NCI-H226 (cell line): ENCODE data around the gene MYO1E.
A peak's percentile ranks its signal among the peaks of the same experiment; 100 is the strongest.

Source experiments
- DNase-seq: peaks from one replicate; pipeline ENCODE4 v3.0.0-alpha.2; 2015

Gene MYO1E

GRCh38 chr15:59119625-59120024, 253.0 kb downstream of the MYO1E start:
- DNase-seq, result no peak

DNA sequence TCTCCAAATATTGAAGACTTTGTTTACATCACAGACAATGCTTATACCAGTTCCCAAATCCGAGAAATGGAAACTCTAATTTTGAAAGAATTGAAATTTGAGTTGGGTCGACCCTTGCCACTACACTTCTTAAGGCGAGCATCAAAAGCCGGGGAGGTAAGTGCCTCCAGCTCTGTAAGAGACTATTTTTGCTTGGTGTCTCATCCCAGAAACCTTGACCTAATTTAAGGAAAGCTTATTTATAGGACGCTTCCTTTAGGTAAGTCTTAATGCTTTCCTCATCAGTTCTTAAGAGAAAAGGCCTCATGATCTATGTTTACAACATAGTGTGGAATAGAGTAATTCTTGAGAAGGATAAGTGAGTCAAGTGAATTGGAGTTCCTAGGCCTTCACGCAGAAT, 255.9 kb downstream of the MYO1E start:
- DNase-seq, result no peak

GRCh38 chr15:59116141-59116540, 256.5 kb downstream of the MYO1E start:
- DNase-seq, result no peak

DNA sequence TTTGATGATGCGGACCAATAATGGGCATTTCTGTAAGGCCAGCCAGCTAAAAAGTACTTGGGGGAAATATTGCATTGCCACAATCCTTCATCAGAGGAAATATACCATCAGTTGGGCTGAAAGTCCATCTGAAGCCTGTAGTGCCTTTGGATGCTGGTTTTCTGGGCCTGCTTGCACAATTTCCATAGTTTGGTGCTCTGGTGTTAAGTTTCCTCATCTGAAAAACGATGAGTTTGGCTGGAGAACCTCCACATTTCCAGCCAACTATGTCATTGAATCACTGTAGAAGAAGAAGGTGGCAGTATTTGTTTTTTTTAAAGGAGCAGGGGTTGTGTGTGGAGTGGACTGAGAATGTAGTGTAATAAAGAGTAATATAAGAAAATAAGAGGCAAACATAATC, 257.6 kb downstream of the MYO1E start:
- DNase-seq, result no peak

- no peak for DNase-seq
These were observed 261.4 kb downstream of the MYO1E start for GRCh38 chr15:59111251-59111650.

DNA sequence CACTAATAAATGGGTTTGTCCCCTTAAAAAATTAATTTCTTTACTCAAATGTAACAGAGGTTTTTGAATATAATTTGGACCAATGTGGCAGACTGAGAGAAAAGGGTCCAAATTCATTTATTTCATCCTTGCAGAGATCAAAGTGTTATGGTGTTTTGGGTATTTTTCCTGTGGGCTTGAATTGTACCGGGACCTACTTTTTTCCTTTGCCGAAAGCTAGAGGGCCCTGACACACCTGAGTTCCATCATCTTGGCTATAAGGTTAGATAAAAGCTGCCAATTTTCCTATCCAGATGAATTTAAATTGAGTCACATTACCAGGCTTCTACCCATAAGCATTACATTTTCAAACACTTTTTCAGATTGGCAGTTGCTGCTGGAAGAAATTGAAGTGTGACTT, 266.8 kb downstream of the MYO1E start:
- DNase-seq, result peak; percentile 10

DNA sequence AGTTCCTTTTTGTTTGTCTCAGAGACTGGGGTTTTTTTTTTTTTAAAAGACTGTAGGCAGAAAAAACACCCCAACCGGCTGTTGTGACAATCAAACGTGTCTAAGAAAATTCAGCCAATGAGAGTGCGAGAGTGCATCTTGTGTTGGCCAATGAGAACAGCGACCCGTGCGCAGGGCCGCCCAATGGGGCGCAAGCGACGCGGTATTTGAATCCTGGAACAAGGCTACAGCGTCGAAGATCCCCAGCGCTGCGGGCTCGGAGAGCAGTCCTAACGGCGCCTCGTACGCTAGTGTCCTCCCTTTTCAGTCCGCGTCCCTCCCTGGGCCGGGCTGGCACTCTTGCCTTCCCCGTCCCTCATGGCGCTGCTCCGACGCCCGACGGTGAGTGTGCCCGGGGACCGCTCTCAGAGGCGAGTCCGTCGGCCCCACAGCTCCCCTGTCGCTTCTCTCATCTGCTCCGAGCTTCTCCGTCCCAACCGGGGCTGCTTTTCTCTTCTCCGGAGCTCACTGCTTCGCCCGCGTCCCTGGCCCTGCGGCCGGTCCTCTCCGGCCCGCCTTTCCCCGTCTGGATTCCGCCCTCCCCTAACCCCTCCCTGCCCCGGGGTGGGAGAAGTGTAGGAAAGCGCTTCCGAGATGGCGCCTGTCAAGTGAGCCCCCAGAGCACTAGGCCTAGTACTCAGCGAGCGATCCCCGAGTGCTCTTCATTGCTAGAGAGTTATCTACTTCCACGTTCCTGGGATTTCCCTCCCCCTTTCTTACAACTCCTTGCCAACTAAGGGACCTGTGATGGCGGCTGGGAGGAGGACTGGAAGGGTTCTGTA, 267.5 kb downstream of the MYO1E start, which contains the start of gene CCNB2:
TSS of gene CCNB2 (plus strand) at position 235 of the 821 bp plus-strand sequence. CDS start at position 358, 123 bp downstream.
- DNase-seq, result peak; percentile 97

- DNase-seq, result no peak
These were observed 268.1 kb downstream of the MYO1E start for GRCh38 chr15:59104602-59104911.

- DNase-seq, result no peak
These were observed 273.4 kb downstream of the MYO1E start for GRCh38 chr15:59099162-59099685.

GRCh38 chr15:59096429-59096828, 276.2 kb downstream of the MYO1E start:
- no peak for DNase-seq

DNA sequence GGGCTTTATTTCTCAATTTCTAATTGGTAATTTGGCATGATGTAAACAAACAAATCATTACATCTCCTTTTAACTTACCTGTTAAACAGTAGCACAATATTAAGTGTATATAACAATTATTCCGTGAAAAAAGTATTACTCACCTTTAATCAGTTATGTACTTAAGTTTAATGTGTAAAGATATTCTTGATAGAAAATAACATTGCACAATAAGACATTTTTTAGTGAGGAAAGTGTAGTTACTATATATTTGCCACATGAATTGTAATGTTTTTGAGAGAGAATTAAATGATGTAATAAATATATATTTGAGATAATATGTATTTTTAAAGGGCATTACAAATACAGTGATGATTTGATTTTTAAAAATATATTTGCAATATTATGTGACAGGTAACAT, 278.6 kb downstream of the MYO1E start:
- DNase-seq, result no peak

DNA sequence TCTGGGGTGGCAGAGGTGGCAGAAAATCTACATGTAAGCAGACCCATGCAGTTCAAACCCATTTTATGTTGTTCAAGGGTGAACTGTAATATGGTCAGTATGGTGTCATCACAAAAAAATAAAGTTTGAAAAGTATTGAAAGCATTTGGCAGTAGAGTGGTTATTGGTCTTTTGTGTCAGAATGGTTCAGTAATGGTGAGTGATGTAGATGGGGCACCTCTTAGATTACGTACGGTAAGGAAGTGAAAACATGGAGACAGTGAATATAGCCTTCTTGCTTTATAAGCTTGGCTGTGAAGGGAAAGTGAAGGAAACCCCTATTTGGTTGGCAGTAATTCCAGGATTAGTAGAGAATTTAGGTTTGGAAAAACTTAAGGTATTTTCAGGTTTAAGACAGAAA, 284.9 kb downstream of the MYO1E start:
- DNase-seq, result no peak
